ENCODE results near the gene POLR3B. TPM values are rescaled to one million over a fixed set of nuclear protein-coding genes. Genes with fewer than 3 reads are reported as not detected.

The POLR3B gene
- total RNA-seq, 1 donor from 2014 or later, result 10.6 TPM

- DNase-seq (ENCODE audit: low read depth, low spot score), result no peak
Measured at GRCh38 chr12:106412563-106412962, 55.0 kb downstream of the POLR3B start.

GRCh38 chr12:106415134-106415533 is 57.6 kb downstream of the POLR3B start:
- no peak for DNase-seq (ENCODE audit: low read depth, low spot score)

DNA sequence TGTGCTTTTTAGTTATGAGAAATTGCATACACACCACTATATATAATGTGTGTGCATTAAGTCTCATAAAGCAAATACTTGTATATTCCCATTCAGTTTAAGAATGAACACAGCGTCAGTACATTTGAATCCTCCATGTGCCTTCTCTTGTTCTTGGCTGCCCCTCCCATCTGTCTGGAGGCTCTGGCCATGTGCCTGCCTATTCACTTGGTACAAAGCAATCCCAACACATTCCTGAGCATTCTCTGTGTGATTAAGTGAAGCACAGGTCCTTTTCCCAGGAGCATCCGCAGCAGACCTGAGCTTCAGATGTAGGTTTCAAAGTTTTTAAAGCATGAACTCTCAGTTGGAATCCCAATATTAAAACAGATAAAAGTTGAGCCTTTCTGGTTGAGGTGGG is 58.7 kb downstream of the POLR3B start:
- DNase-seq (ENCODE audit: low read depth, low spot score), result no peak

- DNase-seq (ENCODE audit: low read depth, low spot score), result peak; percentile 33
Measured at GRCh38 chr12:106417926-106418910, 60.7 kb downstream of the POLR3B start.

- DNase-seq (ENCODE audit: low read depth, low spot score), result no peak
Measured at GRCh38 chr12:106418970-106419369, 61.4 kb downstream of the POLR3B start.

DNA sequence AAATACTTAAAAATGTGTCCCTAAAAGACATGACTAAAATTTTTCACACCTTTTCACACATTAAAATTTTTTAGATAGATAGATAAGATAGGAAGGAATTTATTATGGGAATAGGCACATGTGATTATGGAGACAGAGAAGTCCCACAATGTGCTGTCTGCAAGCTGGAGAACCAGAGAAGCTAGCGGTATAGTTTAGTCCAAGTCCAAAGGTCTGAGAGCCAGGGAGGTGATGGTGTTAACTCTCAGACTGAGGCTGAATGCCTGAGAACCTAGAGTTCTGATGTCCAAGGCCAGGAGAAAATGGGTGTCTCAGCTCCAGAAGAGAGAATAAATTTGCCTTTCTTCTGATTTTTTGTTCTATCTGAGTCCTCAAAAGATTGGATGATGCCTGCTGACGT is 65.7 kb downstream of the POLR3B start:
- DNase-seq (ENCODE audit: low read depth, low spot score), result no peak

DNA sequence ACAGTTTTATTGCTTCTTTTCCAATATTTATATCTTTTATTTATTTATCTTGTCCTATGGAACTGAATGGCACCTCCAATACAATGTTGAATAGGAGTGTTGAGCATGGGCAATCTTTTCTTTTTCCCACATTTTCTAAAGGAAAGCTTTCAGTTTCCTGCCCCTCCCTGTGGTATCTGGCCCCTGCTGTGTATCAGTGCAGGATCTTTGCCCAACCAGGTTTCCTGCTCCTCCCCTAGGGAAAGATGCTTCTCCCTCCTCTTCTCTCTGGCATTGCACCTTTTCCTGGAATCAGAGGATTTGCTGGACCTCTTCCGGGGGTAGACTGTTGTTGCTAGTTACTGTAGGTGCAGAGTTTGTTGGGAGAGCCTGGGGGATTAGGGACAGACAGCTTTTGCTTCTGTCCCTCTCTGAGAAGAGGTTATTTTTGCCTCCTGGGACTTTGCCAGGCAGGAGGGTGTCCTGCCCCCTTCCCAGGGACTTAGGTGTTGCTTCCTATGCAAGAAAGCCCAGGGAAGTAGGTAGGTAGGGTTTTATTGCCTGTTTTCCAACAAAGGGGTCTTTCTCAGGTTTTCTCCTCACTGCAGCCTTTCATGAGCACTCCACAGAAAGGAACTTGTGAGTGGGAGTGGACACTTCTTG is 67.6 kb downstream of the POLR3B start:
- DNase-seq (ENCODE audit: low read depth, low spot score), result no peak

DNA sequence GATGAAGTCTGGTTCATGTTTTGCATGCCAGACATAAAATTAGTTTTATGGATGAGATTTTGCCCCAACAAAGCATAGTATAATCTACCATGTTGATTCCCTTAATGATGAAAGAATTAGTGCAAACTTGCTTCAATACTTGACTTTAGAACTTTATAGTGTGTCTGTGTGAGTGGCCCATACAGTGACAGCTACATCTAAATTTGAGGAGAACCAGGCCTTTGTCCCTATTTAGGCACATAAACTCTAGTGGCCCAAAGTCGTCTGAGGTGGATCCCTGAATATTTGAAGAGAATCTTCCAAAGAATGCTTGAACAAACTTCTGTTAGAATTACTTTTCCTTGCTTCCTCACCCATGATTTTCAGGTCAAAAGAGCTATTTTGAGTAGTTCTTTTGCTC is 70.4 kb downstream of the POLR3B start:
- no peak for DNase-seq (ENCODE audit: low read depth, low spot score)

DNA sequence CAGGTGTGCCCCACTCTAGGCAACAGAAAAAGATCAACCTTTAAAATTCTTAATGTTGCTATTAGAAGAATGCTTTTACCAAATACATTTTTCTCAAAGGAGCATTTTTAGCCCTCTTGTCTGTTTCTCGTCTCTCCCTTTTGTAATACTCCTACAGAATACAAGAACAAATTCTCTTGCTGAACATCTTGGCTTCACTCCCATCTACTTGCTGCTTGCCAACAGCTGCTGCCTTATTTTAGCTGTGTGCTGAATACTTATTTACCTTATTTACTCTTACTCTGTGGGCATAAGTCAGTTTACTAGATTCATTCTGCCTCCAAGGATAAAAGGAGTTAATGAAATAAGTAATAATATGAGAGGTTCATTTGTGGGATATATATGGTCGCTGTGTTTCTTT is 70.8 kb downstream of the POLR3B start:
- no peak for DNase-seq (ENCODE audit: low read depth, low spot score)

DNA sequence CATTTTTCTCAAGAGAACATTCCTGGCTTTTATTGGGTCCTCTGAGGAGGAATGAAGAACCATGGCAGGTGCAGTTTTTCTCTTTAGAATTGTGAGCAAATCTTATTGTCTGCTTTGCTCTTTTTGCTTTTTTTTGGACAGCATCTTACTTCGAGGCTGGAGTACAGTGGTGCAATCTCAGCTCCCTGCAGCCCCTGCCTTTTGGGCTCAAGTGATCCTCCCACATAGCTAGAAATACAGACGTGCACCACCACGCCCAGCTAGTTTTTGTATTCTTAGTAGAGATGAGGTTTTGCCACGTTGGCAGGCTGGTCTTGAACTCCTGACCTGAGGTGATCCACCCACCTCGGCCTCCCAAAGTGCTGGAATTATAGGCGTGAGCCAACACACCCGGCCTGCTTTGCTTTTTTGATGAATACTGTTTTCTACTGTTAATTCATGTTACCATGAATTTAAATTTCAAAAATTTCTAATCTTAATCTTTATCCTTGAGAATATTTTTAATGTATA is 71.5 kb downstream of the POLR3B start:
- no peak for DNase-seq (ENCODE audit: low read depth, low spot score)

DNA sequence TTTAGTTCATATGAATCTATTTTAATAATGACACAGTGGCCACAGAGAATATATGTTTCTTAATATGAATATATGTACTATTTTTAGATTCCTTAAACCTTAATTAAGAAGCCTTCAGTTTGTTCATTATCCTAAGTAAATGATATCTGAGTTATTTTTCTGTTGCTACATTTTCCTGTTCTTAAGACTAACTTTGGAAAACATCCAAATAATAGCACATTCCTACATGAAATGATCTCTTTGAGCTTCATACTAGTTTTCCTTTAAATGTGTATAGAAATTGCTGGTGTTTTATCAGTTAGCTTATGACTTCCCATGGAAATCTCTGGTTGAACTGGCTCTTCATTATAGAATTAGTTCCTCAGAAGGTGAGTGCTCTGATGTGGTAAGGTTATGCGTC is 72.1 kb downstream of the POLR3B start:
- DNase-seq (ENCODE audit: low read depth, low spot score), result no peak

GRCh38 chr12:106431839-106432411 is 74.4 kb downstream of the POLR3B start:
- no peak for DNase-seq (ENCODE audit: low read depth, low spot score)

- no peak for DNase-seq (ENCODE audit: low read depth, low spot score)
Measured at GRCh38 chr12:106433055-106433454, 75.5 kb downstream of the POLR3B start.

DNA sequence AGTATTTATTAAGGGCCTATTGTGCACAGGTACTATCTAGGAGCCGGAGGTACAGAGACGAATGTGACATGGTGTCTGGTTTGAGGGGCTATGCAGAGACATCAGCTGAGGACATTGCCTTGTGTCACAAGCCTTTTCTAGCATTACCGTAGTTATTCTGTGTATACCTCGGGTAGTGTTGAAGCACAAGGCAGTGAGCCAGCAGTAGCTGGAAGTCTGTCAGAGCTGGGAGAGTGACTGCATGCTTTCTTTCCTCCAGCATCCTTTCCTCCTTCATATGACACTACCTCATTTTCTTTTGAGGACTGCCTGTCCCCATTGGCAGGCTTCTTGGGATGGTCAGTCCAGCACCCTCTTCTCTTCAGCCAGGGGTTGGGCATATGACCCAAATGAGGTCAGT is 77.0 kb downstream of the POLR3B start:
- DNase-seq (ENCODE audit: low read depth, low spot score), result no peak

DNA sequence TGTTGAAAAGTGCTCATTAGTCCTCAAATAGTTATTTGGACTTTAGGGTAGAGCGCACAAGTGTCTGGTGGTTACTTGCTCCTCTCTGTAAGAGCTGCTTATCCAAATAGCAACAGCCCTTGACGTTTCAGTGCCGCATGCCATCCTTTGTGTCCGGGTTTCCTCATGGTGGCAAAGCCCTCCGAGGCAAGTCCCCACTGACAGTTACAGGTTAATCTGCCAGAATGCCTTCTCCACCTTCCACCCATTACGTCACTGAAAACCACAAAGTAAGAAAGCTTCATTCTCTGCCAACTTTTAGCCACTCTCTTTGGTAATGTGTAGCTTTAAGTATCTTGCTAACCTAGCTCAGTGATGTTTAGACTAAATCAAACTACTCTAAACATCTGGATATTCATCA is 78.6 kb downstream of the POLR3B start:
- no peak for DNase-seq (ENCODE audit: low read depth, low spot score)

DNA sequence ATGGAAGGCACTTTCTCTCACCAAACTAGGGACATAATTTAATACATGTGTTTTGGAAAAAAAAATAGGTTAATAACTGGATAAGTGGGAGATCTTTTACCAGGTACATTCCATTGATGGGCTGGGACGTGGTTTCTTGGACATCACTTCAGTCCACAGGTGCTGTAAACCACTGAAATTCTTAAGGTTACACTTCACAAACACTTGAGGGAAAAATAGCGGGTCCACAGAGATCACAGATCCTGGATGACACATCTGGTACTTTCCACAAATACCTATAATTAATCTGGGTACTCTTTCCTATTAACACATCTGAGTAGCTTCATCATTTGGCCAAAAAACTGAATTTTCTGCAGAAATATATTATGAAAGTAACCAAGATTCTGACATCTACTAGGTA is 85.0 kb downstream of the POLR3B start:
- DNase-seq (ENCODE audit: low read depth, low spot score), result no peak

DNA sequence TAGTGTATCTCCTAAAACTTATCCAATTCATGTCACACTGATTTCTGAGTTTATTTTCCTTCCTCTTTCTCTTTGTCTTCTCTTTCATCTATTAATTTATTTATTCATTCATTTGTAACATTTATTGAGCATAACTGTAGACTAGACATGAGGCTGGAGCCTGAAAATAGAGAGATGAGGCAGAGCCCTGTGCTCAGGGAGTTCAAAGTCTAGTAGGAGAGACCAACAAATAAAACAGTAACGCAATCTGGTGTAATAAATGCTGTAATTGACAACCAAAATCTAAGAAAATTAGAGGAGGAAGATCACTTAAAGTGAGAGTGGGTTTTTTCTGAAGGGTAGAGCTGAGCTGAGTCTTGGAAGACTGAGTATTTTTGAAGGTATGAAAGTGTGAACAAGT is 87.5 kb downstream of the POLR3B start:
- DNase-seq (ENCODE audit: low read depth, low spot score), result no peak

DNA sequence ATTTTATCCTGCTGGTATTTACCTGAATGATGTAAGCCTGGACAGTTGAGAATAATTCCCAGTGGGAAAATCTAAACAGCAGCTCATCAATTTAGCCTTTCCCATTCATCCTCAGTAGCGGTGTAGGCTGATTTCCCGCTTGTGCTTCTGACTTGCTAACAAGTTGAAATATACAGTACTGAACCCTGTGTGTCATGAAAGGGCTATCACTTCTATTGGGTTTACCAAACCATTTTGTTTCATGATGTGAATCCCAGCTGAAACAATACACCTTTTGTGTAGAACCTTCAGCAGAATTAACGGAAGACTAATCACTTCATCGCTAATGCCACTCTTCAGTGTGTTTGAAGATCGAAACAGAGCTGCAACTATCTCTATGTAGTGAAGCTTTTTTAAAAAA is 88.4 kb downstream of the POLR3B start:
- DNase-seq (ENCODE audit: low read depth, low spot score), result no peak

- no peak for DNase-seq (ENCODE audit: low read depth, low spot score)
Measured at GRCh38 chr12:106446419-106447092, 89.0 kb downstream of the POLR3B start.

DNA sequence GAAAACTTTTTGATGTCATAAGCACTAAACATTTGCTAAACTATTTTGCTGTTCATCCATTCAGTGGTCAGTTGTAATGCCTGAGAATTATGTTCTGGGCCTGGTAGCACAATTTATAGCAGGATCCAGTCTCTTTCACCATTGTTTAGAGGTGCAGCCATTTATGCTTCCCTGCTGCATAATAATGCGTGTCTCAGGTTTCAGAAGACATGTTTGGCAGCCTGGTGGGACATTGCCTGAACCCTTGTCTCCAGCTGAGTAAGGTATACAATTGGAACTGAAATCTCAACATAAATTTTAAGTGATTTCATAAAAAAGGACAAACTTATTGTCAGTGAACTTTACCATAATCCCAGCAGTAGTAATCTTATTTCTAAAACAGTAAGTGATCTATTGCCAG is 94.8 kb downstream of the POLR3B start:
- DNase-seq (ENCODE audit: low read depth, low spot score), result no peak

GRCh38 chr12:106455111-106455510 is 97.6 kb downstream of the POLR3B start:
- DNase-seq (ENCODE audit: low read depth, low spot score), result no peak

GRCh38 chr12:106459124-106459523 is 101.6 kb downstream of the POLR3B start:
- DNase-seq (ENCODE audit: low read depth, low spot score), result no peak
